Rectal smooth muscle tissue (tissue), 1 donor: ENCODE results near the gene HFM1.

ENCODE experiments used
- H3K27ac ChIP-seq: one replicate; pipeline ENCODE4 v1.7.0; 2013; ENCODE audit warnings: low read depth, low read length, inconsistent platforms
- H3K27me3 ChIP-seq: one replicate; pipeline ENCODE4 v1.7.0; 2013; ENCODE audit warnings: low read length; ENCODE audit not compliant: control insufficient read depth, insufficient read depth
- H3K36me3 ChIP-seq: one replicate; pipeline ENCODE4 v1.7.0; 2013; ENCODE audit warnings: low read length; ENCODE audit not compliant: control insufficient read depth, insufficient read depth
- H3K4me1 ChIP-seq: one replicate; pipeline ENCODE4 v1.7.0; 2013; ENCODE audit warnings: low read length; ENCODE audit not compliant: control insufficient read depth, insufficient read depth
- H3K4me3 ChIP-seq: one replicate; pipeline ENCODE4 v1.7.0; 2013; ENCODE audit warnings: low read length
- H3K9ac ChIP-seq: one replicate; pipeline ENCODE4 v1.7.0; 2013; ENCODE audit warnings: low read length

The HFM1 gene

DNA sequence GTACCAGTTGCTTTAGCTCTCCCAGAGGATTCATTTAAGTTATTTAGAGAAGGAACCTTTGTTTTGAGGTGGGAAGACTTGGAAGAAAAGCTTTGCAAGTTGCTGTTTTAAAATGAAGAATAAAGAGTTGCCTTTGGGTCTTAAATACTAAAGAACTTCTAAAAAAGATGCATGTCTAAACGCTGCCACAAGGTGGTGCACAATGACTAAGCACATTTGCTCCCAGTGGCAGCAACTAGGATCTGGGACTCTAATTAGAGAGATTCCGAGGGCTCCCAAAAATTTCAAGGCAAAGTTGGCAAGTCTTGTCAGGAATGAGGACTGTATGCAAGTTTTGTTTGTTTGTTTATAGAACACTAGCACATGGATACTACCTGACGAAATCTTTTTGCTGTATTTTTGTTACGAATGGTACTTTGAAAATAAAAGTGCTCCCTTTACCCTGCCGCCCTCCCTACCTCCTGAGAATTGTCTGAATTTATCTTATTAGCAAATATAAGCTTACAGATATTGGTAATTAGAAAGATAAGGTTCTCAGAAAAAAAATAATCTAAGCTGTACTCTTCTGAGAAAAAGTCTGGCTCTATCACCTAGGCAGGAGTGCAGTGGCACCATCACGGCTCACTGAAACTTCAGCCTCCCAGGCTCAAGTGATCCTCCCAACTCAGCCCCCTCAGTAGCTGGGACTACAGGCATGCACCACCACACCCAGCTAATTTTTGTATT, 121.8 kb downstream of the HFM1 start:
- peak overlapping the region; percentile 42 for H3K4me3 ChIP-seq
- no peaks in the 10 kb centered on the region for H3K27me3 ChIP-seq
- H3K36me3 ChIP-seq = no peaks in the 10 kb centered on the region
- no peak overlapping the region for H3K9ac ChIP-seq
- no peak overlapping the region for H3K27ac ChIP-seq
- no peaks in the 10 kb centered on the region for H3K4me1 ChIP-seq

DNA sequence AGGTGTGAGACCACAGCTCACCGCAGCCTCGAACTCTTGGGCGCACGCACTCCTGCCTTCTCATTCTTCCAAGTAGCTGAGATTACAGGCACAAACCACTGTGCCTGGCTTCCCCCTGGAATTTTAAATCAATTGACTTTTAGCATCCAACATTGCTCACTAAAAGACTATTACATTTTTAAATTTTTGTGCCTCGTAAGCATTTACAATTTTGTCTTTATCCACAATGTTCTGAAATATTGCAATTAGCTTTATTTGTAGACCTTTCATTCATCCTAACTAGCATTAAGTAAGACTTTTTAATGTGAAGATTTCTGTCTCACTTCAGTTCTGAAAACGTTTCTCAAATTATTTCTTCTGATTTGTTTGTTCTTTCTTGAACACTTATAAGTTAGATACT, 122.9 kb downstream of the HFM1 start:
- Histone ChIP-seq H3K9ac (no peak overlapping the region), H3K27me3 (no peaks in the 10 kb centered on the region), H3K4me3 (no peak overlapping the region), H3K27ac (no peak overlapping the region), H3K4me1 (no peaks in the 10 kb centered on the region), H3K36me3 (no peaks in the 10 kb centered on the region)

DNA sequence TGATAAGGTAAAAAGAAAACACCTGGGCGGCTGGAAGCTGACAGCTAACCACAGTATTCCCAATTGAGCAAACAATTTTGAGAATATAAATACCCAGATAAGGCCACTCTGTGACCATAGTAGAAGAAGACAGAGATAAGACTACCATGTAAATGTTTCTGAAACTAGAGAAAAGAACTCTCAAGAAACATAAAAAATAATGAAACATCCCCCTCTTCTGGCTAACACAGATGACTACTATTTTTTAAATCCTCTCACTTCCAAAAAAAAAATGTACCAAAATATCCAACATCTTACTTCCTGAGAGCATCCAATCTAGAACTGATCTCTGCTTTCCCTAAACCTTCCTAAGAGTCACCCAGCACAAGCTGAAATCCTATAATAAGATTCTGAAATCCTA, 125.9 kb downstream of the HFM1 start:
- Histone ChIP-seq H3K36me3 (no peaks in the 10 kb centered on the region), H3K4me1 (no peaks in the 10 kb centered on the region), H3K27ac (no peak overlapping the region), H3K4me3 (no peak overlapping the region), H3K27me3 (no peaks in the 10 kb centered on the region), H3K9ac (no peak overlapping the region)

DNA sequence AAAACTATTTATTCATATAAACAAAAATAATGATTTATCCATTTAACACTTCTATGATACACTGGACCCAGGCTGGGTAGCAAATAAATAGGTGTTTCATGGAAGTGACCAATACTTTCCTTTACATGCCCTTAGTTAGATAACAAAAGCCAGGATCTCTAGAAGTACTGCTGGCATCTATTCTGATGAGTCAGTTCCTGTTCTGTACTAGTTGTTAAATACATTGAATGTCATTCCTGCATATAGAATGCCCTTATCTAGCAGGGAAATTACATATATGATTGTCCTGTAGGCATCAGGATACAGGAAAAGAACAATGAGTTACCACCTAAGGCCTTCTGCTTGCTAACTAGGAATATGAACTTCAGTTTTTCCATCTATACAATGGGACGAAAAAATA, 130.8 kb downstream of the HFM1 start:
- no peak overlapping the region for H3K4me3 ChIP-seq
- no peak overlapping the region for H3K9ac ChIP-seq
- no peaks in the 10 kb centered on the region for H3K36me3 ChIP-seq
- H3K27ac ChIP-seq = no peak overlapping the region
- H3K27me3 ChIP-seq = no peaks in the 10 kb centered on the region
- no peaks in the 10 kb centered on the region for H3K4me1 ChIP-seq

DNA sequence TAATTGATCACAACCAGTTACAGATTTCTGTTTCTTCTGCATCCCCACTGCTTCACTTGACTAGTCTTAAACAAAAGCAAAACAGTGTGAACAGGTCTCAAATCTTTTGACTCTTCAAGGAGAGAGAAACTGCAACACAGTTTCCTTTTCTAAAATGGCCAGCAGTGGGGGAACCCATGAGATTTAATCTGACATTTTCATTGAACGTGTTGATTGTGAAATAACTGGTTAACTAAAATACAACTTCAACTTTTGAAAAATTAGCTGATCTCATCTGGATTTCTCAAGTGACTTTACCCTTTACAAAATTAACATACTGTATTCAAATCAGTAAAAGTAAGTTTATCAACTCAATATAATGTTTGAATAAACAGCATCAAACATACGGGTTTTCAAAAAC, 143.0 kb downstream of the HFM1 start:
- no peak overlapping the region for H3K27ac ChIP-seq
- H3K4me1 ChIP-seq = no peaks in the 10 kb centered on the region
- H3K27me3 ChIP-seq = no peaks in the 10 kb centered on the region
- no peak overlapping the region for H3K9ac ChIP-seq
- H3K36me3 ChIP-seq = no peaks in the 10 kb centered on the region
- no peak overlapping the region for H3K4me3 ChIP-seq

DNA sequence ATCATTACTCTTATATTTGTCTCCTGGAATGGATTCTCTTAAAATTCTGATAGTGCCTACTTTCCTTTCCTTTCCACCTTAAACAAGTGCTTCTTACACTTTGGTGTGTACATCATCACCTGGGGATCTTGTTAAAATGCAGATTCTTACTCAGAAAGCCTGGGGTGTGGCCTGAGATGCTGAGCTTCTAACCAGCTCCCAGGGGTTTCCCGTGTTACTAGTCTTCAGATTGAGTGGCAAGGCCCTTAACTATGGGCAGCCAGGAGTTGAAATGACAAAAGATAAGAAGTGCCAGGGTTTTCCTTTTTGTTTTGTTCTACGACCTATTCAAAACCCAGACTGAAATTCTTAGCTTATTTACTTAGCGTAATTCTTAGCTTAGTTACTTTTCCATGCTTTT, 159.2 kb downstream of the HFM1 start:
- no peaks in the 10 kb centered on the region for H3K4me1 ChIP-seq
- H3K36me3 ChIP-seq = no peaks in the 10 kb centered on the region
- no peak overlapping the region for H3K9ac ChIP-seq
- no peaks in the 10 kb centered on the region for H3K27me3 ChIP-seq
- no peak overlapping the region for H3K4me3 ChIP-seq
- H3K27ac ChIP-seq = no peak overlapping the region

DNA sequence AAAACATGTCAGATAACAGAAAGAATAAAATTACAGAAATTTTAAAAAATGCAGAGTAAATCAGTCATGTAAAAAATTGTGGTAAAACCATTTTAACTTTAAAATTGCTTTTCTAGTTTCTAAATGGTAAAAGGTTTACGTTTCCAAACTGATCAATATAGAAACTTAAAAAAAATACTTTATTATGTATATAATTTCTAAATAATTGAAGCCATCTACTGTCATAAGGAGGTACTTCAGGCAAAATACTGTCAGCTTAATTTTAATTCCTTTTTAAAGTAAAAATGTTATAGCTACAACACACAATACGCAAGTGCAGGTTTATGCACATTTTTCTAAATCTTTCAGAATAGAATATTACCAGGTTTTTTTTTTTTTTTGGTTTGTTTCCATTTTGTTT, 159.9 kb downstream of the HFM1 start:
- H3K4me1 ChIP-seq = no peaks in the 10 kb centered on the region
- no peak overlapping the region for H3K9ac ChIP-seq
- H3K36me3 ChIP-seq = no peaks in the 10 kb centered on the region
- no peak overlapping the region for H3K4me3 ChIP-seq
- H3K27me3 ChIP-seq = no peaks in the 10 kb centered on the region
- H3K27ac ChIP-seq = no peak overlapping the region

DNA sequence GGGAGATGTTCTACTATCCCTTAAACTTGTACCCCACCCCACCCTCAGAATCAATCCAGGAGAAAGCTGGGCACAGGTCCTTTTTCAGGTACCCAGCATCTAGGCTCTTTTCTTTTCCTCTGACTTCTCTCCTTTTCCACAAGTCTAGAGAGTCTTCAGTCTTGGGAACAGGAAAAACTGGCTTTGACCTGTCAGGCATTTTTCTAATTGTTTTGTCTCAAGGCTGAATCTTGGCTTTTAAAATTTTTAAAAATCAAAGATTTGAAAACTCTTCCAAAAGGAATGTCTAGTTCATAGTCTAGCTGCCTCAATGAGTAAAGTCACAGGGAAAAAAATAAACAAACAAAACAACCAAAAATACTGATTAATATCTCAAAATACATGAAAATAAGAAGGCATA, 161.5 kb downstream of the HFM1 start:
- H3K27me3 ChIP-seq = no peaks in the 10 kb centered on the region
- no peak overlapping the region for H3K9ac ChIP-seq
- H3K4me3 ChIP-seq = no peak overlapping the region
- no peak overlapping the region for H3K27ac ChIP-seq
- no peaks in the 10 kb centered on the region for H3K4me1 ChIP-seq
- H3K36me3 ChIP-seq = no peaks in the 10 kb centered on the region

DNA sequence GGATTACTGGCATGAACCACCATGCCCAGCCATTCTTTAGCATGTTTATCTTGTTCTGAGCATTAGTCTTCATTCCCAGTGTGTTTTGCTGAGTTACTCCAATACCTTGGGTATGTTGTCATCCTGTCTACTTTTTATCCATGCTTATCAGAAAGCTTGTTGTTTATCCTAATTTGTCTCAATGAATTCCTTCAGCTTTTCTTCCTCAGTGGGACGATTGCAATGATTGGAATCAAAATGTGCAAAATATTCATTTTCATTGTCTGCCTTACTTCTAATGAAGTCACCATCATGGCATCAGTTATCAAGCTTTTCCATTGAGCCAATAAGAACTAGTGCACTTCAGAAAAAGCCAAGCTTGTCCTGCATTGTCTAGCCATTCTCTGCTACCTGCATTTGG, 170.5 kb downstream of the HFM1 start:
- H3K27me3 ChIP-seq = no peaks in the 10 kb centered on the region
- no peak overlapping the region for H3K9ac ChIP-seq
- no peaks in the 10 kb centered on the region for H3K4me1 ChIP-seq
- no peak overlapping the region for H3K4me3 ChIP-seq
- no peak overlapping the region for H3K27ac ChIP-seq
- H3K36me3 ChIP-seq = no peaks in the 10 kb centered on the region

DNA sequence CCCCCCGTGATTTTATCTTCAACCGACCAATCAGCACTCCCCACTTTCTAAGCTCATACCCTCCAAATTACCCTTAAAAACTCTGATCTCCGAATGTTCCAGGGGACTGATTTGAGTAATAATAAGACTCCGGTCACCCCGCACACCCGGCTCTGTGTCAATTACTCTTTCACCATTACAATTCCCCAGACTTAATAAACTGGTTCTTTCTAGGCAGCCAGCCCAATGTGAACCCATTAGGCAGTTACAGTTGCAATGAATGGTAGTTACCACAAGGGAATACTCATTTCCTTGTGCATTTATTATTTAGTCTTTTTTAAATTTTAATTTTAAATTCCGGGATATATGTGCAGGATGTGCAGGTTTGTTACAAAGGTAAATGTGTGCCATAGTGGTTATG, 177.9 kb downstream of the HFM1 start:
- Histone ChIP-seq H3K4me1 (no peaks in the 10 kb centered on the region), H3K27ac (no peak overlapping the region), H3K27me3 (no peaks in the 10 kb centered on the region), H3K9ac (no peak overlapping the region), H3K36me3 (no peaks in the 10 kb centered on the region), H3K4me3 (no peak overlapping the region)

DNA sequence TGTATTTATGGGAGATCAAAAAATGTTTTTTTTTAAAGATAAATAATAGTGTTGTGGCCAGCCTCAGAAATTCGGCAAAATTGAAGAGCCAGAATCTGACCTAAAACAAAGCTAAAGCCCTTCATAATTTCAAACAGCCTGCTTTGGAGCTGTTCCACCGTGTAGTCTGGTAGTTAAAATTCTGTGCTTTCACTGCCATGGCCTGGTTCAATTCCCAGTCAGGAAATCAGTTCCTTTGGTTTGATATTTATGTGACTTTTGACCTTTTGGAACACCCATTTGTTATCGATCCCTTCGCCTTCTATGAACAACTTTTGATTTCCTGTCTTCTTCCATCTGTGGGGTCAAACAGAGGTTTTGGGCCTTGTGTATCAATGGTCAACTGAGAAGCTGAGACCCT, 179.8 kb downstream of the HFM1 start:
- Histone ChIP-seq H3K4me3 (no peak overlapping the region), H3K4me1 (no peaks in the 10 kb centered on the region), H3K27me3 (no peaks in the 10 kb centered on the region), H3K36me3 (no peaks in the 10 kb centered on the region), H3K9ac (no peak overlapping the region), H3K27ac (no peak overlapping the region)

DNA sequence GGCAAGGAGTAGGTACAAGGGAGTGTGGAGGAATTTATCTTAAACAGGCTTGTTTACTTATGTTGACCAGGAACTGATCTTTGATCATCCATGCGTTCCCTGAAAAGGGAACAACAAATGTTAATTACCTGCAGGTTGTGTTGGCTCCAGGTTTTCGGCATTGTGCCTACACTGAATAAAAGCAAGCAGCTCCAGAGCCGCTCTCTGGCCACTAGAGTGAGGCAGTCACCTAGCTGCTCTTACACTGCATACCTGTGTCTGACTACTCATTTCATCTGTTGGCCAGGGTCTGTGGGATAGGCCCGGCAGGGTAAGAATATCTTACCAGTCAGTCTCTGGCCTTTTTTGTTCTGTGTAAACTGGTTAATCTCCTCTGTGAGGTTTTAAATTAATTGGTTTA, 183.6 kb downstream of the HFM1 start:
- Histone ChIP-seq H3K27me3 (no peaks in the 10 kb centered on the region), H3K9ac (no peak overlapping the region), H3K27ac (no peak overlapping the region), H3K4me1 (no peaks in the 10 kb centered on the region), H3K36me3 (no peaks in the 10 kb centered on the region), H3K4me3 (no peak overlapping the region)

DNA sequence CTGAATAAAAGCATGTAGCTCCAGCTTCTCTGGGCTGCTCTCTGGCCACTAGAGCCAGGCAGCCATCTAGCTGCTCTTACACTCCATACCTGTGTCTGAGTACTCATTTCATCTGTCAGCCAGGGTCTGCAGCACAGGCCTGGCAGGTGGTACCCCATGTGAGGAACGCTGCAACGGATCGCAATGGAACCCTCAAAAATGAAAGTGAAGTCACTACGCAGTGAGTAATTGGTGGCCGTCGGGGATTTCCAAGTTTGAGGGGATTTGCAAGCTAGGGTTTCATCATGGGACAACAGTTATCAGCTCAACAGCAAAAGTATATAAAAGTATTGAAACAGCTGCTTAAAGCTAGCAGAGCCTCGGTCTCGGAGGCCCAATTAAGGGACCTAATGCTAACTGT, 186.7 kb downstream of the HFM1 start:
- no peaks in the 10 kb centered on the region for H3K36me3 ChIP-seq
- no peak overlapping the region for H3K9ac ChIP-seq
- no peak overlapping the region for H3K27ac ChIP-seq
- H3K27me3 ChIP-seq = no peaks in the 10 kb centered on the region
- H3K4me3 ChIP-seq = no peak overlapping the region
- no peaks in the 10 kb centered on the region for H3K4me1 ChIP-seq
